GM12865 (cell line): ENCODE data around the gene PITRM1.

Source experiments
- DNase-seq: peaks from one replicate; pipeline ENCODE4 v3.0.0; 2010; ENCODE audit warnings: low read depth
- H3K4me3 ChIP-seq: 2 replicates; pipeline ENCODE4 v1.5.1; 2011; ENCODE audit warnings: mild to moderate bottlenecking, low read depth, low read length, control low read depth
- CTCF ChIP-seq: IDR thresholded peaks from 2 replicates; pipeline ENCODE4 v1.5.1; 2011; ENCODE audit warnings: low read length, control low read depth, low read depth, inconsistent platforms; ENCODE audit not compliant: insufficient read depth; ENCODE audit errors: missing control alignments

PITRM1 gene

GRCh38 chr10:3206511-3207157, 34.1 kb upstream of the PITRM1 start:
- TF ChIP-seq CTCF: no peak
- no peak for DNase-seq
- H3K4me3 ChIP-seq: no peak overlapping the region

- TF ChIP-seq CTCF: no peak
- no peak for DNase-seq
- H3K4me3 ChIP-seq: no peak overlapping the region
Observed at GRCh38 chr10:3203972-3204371, 31.4 kb upstream of the PITRM1 start.

- no peak overlapping the region for H3K4me3 ChIP-seq
- no peak for TF ChIP-seq CTCF
- DNase-seq: no peak
Observed at GRCh38 chr10:3203016-3203811, 30.6 kb upstream of the PITRM1 start.

- no peak for DNase-seq
- H3K4me3 ChIP-seq: no peak overlapping the region
- TF ChIP-seq CTCF: no peak
Observed at GRCh38 chr10:3201796-3202195, 29.2 kb upstream of the PITRM1 start.

GRCh38 chr10:3199488-3199887, 26.9 kb upstream of the PITRM1 start:
- no peak for DNase-seq
- no peak overlapping the region for H3K4me3 ChIP-seq
- TF ChIP-seq CTCF: no peak

GRCh38 chr10:3198900-3199299, 26.3 kb upstream of the PITRM1 start:
- H3K4me3 ChIP-seq: no peak overlapping the region
- DNase-seq: no peak
- no peak for TF ChIP-seq CTCF
